Inferior parietal cortex (tissue), 1 donor: ENCODE measurements around the gene SNAI3.

Experiments used
- DNase-seq: peaks from one replicate; pipeline ENCODE4 v3.0.0-alpha.2; 2016; ENCODE audit errors: extremely low spot score

Gene SNAI3

DNA sequence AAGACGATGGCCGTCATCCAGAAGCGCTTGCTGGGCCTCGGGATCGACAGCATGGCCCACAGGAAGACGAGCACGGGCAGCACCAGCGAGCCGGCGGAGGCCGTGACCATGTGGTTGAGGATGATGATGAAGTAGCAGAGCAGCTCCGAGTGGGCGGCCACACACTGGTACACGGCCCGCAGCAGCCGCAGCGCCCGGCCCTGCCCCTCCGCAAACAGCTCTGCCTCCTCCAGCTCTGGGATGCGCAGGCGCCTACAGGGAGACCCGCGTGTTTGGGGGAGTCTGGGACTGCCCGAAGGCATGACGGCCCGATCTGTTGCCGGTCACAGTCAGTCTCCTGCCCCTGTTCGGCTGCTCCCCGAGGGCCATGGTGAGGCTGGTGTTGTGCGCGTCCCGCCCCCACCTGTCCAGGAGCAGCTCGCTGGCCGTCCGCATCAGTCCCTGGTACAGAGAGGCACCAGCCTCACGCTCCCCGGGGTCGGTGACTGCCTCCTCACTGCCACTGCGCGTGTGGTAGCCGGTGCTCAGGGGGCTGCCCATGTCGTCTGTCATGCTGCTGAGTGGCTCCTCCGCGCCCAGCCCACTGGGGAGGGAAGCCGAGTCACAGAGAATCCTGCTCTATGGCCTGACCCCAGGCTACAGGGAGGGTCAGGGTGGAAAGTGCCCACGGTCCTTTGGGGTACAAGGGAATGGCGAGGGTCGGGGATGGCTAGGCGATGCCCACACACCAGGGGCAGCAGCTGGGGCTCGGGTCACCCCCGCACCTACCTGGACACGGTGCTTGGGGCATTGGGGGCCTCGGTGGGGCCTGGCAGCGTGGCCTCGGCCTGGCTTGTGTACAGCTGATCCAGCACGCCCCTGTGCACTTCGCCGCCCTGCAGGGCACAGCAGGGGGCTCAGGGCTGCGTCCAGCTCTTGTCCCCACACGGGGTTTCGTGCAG is 35.8 kb upstream of the SNAI3 start:
- no peak for DNase-seq

DNA sequence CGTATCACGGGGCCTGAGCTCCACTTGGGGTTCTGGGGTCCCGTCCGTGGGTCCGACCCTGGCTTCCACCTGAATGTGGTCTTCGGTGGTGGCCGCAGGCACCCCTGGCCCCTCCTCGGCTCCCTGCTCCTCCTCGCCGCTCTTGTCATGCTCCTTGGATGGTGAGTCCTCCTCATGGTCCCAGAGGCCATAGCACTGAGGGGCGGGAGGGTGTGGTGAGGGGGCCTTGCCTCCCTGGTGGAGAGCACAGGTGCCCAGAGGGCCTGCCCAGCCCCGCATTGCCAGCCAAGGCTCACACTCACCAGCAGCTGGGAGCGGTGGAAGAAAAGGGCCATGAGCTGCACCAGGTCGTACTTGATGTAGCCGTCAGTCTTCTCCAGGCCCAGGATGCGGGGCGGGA is 34.9 kb upstream of the SNAI3 start:
- DNase-seq, result no peak

DNA sequence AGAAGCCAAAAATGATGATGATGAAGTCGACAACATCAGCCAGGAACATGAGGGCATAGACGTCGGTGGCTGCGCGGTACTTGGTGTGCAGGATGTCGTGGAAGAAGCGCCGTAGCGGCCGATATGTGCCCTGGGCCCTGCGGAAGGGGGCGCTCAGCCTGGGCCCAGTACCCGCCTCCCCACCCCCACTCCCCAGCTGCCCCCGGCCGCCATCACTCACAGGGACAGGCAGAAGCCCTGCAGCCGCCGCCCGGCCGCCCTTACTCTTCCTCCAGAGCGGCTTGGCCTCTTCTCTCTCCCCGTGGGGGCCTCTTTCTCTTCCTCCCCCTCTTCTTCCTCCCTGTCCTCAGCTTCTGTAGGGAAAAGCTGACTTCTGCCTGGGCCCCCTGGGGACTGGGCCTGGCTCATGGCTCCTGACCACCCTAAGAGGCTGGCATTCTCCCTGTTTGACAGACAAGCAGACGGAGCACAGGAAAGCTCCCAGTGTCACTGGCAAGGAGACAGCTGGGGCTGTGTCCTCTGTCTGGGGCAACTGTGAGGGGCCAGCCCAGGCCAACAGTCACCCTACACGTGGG is 34.2 kb upstream of the SNAI3 start:
- DNase-seq, result no peak

DNA sequence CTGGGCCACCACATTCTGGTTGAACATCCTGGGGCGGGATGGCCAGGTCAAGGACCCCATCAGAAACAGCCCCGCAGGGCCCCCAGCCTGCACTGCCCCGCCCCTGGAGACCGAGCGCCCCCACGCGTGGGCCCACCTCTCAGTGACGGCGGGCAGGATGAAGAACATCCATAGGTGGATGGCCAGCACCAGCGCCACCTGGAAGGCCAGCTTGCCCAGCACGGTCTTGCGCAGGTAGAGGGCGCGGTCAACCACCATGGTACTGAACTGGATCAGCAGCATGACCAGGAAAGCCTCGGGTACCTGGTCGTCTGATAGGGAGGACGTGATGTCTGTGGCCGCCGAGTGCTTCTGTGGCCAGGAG is 33.6 kb upstream of the SNAI3 start:
- no peak for DNase-seq

DNA sequence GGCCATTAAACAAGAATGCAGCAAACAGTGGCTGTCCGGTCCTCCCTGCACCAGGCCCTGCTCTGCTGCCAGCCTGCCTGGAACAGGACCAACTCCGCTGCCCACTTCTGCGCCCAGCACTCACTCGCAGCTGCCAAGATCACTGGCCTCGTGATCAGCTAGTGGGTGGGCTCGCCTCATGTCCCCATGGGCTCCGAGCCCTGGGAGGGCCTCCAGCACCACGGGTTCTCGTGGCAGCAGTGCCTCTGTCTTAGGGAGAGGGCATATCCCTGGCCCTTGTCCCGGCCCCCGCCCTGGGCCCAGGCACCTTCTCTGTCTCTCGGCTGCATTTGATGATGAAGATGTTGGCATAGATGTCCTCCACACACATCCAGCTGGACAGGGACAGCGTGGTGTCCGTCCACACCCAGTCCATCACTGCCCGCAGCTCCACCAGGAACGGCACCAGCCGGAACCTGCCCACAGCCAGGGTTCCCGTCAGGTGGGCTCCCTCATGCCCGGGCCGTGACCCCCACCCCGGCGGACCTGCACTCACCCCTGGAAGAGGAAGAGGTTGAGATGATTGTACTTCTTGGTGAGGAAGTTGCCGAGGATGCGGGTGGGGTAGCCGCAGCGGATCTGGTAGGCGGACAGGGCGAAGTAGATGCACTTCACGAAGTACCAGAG is 33.1 kb upstream of the SNAI3 start:
- peak; percentile 71 for DNase-seq

DNA sequence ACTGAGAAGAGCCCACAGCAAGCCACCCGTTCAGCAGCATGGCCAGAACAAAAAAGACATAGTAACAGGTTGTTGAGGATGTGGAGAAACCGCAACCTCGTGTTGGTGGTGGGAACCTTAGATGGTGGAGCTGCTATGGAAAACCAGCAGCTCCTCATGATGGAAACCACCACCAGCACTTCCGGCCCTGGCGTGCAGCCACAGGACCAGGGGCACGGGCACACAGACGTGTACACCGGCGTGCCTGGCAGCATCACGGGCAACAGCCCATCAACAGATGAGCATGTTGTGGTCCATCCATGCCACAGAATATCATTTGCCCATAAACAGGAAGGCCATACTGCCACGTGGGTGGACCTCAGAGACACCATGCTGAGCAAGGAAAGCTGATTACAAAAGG is 31.9 kb upstream of the SNAI3 start:
- DNase-seq, result no peak

DNA sequence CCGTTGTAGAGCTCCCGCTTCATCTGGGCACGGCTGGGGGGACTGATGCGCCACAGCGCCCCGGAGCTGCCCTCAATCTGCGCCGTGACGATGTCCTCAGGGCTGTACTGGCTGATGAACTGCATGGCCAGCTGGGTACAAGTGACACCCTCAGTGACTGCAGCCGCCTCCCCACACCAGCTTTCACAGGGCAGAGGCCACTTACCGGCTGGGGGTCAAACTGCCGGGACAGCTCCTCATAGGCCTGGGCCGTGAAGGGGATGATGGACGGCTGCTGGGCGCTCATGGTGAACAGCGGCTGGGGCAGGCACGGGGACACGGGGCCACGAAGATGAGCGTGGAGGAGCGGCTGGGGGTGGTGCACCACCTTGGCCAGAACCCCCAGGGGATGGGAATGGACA is 30.3 kb upstream of the SNAI3 start:
- no peak for DNase-seq

DNA sequence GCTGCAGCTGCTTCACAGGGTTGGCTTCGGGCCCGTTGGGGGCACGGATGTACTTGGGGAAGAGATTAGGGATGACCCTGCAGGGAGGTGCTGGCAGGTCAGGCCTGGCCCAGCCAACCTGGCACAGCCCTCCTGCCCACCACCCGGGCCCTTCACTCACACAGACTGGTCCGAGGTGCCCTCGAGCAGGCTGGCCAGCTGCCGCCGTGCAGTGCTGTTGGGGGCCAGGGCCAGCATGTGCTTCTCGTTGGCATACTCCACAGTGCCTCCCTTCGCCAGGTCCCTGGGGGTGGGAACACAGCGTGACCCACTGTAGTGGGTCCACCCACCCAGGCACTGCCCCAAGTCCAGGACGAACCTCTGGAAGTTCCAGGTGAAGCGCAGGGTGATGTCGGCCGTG is 29.9 kb upstream of the SNAI3 start:
- DNase-seq, result no peak

DNA sequence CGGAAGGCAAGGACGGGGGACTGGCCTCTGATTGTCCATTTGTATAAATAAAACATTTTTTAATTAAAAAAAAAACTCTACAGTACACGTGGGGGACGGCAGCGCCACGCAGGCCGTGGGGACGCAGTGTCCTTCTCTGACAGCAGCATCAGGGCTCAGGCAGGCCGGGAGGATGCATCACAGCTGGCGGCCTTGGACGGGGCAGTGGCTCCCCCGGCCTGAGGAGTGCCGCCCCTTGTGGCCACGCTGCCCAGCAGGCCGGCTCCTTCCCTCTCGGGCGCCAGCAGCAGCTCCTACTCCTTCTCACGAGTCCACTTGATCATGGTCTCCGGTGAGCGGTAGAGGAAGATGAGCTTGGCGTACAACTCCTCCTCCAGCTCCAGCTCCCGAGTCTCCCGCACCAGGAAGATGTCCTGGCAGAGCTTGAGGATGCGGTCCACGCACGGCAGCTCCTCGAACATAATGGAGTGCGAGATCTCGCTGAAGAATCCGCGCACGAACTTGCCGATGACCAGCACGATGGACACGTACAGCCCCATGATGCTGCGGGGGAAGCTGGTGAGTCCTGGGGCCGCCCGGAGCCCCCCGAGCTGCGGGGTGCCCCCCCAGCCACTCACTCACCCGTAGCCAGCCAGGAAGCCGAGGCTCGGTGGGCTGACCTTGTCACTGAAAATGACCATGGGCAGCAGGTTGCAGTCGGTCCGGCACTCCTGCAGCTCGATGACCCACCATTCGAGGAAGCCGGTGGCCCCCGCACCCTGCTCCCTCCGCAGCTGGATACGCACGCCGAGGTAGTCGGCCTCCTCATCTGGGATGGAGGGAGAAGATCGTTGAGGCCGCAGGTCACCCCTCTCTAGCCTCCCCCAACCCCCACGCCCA is 29.2 kb upstream of the SNAI3 start:
- DNase-seq, result no peak

DNA sequence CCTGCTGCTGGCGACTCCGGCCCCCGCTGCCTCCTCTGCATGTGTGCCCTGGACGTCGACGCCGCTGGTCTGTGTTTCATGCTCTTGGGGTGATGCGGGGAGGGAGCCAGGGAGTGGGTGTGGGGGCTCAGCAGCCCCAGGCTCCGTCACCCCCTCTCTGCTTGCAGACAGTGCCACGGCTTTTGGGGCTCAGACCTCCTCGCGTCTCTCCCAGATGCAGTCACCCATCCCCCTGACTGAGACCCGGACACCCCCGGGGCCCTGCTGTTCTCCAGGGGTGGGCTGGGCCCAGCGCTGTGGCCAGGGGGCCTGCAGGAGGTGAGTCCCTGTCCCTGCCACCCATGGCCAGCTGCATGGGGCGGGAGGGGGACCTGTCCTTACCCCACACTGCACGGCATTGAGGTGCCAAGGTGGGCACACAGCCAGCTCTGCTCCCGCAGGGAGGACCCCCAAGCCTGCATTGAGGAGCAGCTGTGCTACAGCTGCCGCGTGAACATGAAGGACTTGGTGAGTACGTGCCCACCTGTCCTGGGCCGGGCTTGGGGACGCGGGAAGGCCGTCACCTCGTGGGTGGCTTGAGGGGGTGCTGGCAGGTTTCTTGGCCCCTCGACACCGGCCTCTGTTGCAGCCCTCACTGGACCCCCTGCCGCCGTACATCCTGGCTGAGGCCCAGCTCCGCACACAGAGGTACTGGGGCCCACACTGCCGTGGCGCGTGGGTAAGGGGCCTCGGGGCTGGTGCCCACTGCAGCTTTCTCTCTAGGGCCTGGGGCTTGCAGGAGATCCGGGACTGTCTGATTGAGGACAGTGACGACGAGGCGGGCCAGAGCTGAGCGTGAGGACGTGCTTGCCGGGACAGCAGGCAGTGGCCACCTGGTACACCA is 28.4 kb upstream of the SNAI3 start:
- no peak for DNase-seq

DNA sequence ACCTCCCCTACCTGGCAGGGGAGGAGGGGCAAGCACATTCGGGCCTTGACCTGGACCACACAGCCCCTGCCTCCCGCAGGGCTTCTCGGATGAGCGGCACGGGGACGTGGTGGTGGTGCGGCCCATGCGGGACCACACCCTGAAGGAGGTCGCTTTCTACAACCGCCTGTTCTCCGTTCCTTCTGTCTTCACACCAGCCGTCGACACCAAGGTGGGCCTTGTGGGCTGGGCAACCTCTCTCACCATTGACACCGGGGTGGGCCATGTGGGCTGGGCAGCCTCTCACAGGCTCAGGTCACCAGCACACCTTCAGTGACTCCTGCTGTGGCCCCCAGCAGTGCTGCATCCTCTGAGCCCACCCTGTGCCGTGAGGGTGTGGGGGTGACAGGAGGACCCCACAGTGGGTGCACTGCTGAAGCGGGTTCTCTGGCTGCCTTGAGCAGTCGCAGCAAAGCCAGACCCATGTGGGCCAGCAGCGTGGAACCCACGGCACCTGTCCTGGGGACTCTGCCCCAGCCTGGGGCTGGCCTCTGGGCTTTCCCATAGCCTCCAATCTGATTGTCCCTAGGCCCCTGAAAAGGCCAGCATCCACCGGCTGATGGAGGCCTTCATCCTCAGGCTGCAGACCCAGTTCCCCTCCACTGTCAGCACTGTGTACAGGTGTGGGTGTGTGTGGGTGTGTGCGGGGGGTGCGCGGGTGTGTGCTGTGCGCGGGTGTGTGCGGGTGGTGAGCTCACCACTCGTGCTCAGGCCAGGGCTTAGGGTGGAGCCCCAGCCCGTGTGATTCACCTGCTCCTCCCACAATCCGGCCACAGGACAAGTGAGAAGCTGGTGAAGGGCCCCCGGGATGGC is 27.5 kb upstream of the SNAI3 start:
- DNase-seq, result no peak

DNA sequence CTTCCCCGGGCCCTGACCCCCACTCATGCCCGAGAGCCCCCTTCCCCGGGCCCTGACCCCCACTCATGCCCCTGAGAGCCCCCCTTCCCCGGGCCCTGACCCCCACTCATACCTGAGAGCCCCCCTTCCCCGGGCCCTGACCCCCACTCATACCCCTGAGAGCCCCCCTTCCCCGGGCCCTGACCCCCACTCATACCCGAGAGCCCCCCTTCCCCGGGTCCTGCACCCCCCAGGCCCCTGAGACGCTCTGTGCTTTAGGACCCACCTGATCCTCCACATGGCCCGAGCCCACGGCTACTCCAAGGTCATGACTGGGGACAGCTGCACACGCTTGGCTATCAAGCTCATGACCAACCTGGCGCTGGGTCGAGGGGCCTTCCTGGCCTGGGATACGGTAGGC is 26.7 kb upstream of the SNAI3 start:
- DNase-seq, result no peak

DNA sequence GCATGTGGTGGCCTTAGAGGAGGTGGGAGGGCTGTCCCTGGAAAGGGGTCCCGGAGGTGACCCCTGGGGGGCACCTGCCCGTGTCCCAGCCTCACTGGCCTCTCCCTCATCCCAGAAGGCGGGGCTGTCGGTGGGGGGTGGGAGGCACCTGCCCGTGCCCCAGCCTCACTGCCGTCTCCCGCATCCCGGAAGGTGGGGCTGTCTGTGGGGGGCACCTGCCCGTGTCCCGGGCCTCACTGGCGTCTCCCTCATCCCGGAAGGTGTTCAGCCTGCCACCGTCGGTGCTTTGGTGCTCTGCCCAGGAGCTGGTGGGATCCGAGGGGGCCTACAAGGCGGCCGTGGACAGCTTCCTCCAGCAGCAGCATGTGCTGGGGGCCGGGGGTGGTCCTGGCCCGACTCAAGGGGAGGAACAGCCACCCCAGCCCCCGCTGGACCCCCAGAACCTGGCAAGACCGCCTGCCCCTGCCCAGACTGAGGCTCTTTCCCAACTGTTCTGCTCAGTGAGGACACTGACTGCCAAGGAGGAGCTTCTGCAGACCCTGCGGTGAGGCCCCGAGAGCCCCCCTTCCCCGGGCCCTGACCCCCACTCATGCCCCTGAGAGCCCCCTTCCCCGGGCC is 26.2 kb upstream of the SNAI3 start:
- DNase-seq, result no peak

DNA sequence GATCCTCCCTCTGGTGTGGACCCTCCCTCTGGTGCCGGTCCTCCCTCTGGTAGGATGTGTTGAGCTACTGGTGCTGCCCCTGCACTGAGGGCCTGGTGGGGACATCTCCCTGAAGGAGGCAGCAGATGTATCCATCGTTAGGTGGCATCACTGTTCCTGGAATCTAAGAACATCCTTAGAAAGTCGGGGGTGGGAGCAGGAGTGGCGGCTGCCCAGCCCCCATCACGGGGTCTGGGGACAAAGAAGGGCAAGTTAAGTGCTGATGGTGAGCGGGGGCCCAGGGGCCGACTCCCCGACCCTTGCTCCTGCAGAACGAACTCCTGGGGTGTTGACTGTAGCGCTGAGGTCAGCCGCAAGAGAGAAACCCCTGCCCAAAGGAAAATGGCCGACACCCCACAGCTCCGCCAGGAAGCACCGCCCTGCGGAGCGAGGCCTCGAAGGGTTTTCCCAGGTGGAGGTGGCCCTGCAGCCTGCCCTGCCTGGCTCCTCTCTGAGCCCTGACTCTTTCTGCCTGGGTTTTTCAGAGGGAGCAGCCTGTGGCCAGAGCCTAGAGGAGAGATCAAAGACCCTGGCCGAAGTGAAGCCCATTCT is 25.5 kb upstream of the SNAI3 start:
- no peak for DNase-seq

DNA sequence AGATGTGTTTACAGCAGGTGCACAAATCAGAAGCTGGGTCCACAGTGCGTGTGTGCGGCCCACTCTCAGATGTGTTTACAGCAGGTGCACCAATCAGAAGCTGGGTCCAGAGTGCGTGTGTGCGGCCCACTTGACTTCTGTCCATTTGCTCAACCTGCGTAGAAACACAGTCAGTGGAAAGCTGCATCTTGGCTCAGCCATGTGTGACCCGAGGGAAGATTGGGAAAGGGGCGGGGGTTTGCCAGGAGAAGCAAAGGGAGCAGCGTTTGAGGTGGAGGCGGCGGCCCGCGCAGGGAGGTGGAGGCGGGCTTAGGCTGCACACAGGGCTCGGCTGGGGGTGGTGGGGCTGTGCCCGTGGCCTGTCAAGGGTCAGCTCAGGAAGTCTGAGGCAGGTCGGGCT is 24.2 kb upstream of the SNAI3 start:
- DNase-seq, result no peak

DNA sequence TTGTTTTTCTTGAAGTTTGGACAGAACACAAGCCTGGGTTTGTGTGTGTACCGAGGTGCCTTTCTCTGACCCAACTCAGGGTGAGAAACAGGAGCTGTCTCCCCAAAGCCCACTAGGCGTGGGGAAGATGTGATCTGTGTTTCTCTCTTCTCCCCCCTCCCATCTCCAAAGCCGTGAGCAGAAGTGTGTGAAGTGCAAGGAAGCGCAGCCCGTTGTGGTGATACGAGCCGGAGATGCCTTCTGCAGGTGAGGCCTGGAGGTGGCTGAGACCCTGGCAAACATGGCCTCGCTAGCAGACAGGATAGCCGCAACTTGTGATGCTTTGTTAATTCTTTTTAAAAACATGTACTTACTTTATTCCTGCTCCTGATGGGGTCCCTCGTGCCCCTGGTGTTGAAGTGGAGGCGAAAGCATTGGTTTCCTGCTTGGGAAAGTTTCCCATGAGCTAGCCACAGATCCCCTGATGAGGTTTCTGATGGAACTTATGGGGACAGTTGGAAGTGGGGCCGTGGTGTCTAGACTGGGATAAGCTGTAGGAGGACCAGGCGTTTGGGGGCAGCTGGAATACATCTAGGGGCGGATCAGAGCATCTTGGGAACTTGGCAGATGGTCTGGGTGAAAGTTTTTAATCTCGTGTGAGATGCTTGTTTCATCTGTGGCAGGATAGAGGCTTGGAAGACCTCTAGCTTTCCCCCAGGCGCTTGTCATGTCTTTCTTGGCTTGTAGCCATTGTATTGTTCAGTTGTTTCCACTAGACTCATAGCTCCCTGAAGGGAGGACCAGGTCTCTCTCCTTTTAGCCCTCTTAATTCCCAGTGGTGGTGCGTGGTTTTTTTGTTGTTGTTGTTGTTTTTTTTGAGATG is 20.9 kb upstream of the SNAI3 start:
- no peak for DNase-seq

DNA sequence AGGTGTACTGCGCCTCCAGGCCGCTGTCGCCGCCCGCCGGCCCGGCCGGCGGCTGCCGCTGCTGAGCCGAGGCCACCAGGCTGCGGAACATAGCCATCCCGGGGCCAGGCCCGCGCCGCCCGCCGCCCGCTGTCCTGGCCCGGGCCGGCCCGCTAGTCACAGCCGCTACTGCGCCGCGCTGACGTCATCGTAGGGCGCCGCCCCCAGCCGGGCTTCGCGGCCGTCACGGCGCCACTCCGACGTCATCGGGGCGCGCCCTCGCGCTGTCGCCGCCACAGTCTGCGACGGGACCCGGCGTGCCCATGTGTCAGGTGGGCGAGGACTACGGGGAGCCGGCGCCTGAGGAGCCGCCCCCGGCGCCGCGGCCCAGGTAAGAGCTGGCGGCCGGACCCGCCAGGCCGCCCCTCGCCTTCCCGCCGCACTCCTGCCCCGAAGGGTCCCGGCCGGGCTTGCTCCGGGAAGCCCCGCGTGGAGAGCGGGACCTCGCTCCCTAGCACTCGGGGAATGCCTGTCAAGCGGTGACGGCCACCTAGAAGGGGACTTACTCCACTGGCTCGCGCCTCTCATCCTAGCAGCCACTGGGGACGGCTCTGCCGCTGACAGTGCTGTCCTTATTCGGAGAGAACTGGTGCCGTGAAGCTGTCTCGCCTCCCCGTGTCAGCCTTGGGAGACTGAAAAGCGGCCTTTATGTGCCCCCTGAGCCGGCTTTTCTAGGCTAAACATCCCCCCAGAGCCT is 20.1 kb upstream of the SNAI3 start, which contains the start of the genes CTU2 and RNF166:
CTU2 (plus strand) TSS at position 275 of the 736 bp plus-strand sequence; CDS start at position 303, 28 bp downstream.
RNF166 (minus strand) TSS at position 180 of the 736 bp plus-strand sequence; CDS start at position 97, 83 bp downstream.
- peak; percentile 86 for DNase-seq
